Astrocyte of the cerebellum (primary cell): ENCODE measurements around the gene NMRK2.

Experiments
- DNase-seq: peaks from one replicate; pipeline ENCODE4 v3.0.0-alpha.2; 2011; ENCODE audit warnings: low read depth
- H3K4me3 ChIP-seq: 2 replicates; pipeline ENCODE4 v1.5.1; 2011; ENCODE audit warnings: mild to moderate bottlenecking, low read depth, low read length, moderate library complexity
- in situ Hi-C: cut with HindIII; loops from 2 replicates; pipeline ENCODE4 v1.10.0; 2017; ENCODE audit warnings: low sequenced_read_pairs
- TF ChIP-seq, protein P1 (sequence below): IDR thresholded peaks from 2 replicates; pipeline ENCODE4 v1.5.1; 2012; ENCODE audit warnings: low read length, low read depth, moderate library complexity, mild to moderate bottlenecking; ENCODE audit errors: missing control alignments

NMRK2 gene

GRCh38 chr19:3979674-3980352 is 46.9 kb downstream of the NMRK2 start:
- H3K4me3 ChIP-seq = no peak overlapping the region
- in situ Hi-C loops = loop anchor here (25.0 kb wide), 1 partner anchor 232 kb away; no protein-coding TSS in a partner anchor
- TF ChIP-seq, protein P1, sequence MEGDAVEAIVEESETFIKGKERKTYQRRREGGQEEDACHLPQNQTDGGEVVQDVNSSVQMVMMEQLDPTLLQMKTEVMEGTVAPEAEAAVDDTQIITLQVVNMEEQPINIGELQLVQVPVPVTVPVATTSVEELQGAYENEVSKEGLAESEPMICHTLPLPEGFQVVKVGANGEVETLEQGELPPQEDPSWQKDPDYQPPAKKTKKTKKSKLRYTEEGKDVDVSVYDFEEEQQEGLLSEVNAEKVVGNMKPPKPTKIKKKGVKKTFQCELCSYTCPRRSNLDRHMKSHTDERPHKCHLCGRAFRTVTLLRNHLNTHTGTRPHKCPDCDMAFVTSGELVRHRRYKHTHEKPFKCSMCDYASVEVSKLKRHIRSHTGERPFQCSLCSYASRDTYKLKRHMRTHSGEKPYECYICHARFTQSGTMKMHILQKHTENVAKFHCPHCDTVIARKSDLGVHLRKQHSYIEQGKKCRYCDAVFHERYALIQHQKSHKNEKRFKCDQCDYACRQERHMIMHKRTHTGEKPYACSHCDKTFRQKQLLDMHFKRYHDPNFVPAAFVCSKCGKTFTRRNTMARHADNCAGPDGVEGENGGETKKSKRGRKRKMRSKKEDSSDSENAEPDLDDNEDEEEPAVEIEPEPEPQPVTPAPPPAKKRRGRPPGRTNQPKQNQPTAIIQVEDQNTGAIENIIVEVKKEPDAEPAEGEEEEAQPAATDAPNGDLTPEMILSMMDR = no peak
- no peak for DNase-seq

DNA sequence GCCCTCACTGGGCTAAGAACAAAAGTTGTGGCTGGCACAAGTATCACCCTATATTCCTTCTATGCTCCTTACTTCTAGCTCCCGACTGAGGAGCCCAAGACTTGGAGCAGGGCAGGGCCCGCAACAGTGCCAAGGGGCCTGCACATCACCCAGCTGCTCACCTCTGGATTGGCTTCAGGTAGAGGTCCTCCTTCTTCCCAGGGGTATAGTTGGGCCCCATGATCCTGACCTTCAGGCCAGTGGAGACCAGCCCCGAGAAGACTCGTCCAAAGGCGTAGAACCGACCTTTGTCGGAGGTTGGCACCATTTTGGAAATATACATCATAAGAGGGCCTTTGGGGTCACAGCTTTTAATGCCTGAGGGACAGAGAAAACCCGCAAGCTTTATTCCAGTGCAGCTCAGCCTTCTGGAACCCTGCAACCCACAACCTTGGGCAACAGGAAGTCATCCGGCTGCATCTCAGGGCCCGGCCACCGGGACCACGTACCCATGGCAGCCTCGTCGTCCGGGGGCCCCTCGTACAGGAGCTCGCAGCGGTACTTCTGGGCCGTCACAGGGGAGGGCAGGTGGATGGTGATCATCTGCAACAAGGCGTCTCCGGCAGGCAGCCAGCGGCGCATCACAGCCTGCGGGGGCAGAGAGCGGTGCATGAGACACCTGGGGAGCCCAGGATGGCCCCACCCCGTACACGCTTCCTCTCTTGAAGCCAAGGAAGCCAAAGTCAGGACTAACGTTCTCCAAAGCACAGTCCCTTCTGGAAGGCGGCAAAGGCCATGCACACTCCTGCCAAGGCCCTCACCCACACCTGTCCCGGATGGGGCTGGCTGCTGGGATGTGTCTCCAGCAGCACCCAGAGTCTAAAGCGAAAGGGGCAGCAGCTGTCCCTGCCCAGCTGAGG is 47.7 kb downstream of the NMRK2 start:
- in situ Hi-C loops = loop anchor here (25.0 kb wide), 1 partner anchor 232 kb away; no protein-coding TSS in a partner anchor
- TF ChIP-seq, protein P1 = no peak
- DNase-seq = no peak
- H3K4me3 ChIP-seq = no peak overlapping the region

DNA sequence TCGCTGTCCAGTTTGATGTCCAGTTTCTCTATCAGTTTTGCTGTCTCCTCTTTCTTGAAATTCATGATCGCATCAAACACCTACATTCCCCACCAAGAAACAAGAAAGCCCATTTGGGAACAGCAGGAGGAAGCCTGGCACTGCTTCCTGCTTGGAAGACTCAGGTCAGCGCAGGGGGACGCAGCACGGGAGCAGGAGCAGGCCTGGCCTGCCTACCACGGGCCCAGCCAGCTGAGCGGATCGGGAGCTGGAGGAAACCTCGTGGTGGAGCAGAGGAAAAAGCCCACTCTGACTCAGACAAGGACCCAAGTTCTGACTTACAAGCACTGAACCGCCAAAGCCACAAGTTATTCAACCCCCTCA is 48.5 kb downstream of the NMRK2 start:
- in situ Hi-C loops = loop anchor here (25.0 kb wide), 1 partner anchor 231 kb away; no protein-coding TSS in a partner anchor
- TF ChIP-seq, protein P1 = no peak
- no peak overlapping the region for H3K4me3 ChIP-seq
- DNase-seq = no peak

DNA sequence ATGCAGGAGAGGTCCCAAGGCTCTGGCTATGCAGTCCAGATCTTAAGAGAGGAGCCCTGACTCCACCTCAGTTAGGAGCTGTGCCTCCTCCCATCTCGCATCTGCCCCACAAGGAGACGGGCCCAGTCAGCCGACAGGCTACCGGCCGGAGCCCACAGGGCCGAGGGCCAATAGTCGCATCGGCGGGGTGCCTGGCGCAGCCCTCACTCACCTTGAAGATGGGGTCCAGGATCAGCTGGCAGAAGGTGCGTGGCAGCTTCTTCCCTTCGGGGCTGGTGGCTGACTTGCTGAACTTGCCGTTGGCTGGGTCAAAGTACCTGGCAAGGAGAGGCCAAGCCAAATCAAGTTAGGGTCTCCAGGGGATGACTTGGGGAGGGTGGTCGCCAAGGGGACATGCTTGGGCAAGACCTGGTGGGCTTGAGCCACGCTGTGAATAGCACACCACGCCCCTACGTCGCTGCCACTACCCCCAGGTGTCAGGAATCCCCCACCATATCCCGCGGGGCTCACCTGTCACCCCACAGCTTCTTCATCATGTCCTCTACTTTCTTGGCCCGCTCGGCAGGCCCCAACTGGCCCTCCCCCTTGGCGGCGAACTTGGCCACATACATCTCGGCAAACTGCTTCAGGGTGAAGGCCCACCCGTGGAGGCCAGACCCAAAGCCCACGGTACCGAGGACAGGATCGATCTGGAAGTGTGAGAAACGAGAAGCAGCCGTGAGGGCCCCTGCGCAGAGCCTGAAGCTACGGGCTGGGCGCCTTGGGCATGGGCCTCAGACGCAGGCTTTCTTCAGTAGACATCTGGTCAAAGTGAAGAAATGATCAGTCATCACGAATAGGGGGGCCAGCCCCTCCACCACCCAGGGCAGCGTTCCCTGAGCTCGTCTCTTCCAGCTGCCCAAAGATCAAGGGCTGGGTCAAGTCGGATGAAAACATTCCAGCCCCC is 49.1 kb downstream of the NMRK2 start:
- in situ Hi-C loops = loop anchor here (25.0 kb wide), 1 partner anchor 230 kb away; no protein-coding TSS in a partner anchor
- H3K4me3 ChIP-seq = no peak overlapping the region
- TF ChIP-seq, protein P1 = no peak
- no peak for DNase-seq

GRCh38 chr19:3982701-3983541 is 50.1 kb downstream of the NMRK2 start:
- in situ Hi-C loops = loop anchor here (25.0 kb wide), 1 partner anchor 229 kb away; no protein-coding TSS in a partner anchor
- DNase-seq = no peak
- TF ChIP-seq, protein P1 = no peak
- peak overlapping the region; percentile 92 for H3K4me3 ChIP-seq
